ENCODE data around the gene ALDH3B2. TPM values are rescaled to one million over a fixed set of nuclear protein-coding genes. Genes with fewer than 3 reads are reported as not detected.

The ALDH3B2 gene
- total RNA-seq, 1 experiment from 2014 or later: not detected

DNA sequence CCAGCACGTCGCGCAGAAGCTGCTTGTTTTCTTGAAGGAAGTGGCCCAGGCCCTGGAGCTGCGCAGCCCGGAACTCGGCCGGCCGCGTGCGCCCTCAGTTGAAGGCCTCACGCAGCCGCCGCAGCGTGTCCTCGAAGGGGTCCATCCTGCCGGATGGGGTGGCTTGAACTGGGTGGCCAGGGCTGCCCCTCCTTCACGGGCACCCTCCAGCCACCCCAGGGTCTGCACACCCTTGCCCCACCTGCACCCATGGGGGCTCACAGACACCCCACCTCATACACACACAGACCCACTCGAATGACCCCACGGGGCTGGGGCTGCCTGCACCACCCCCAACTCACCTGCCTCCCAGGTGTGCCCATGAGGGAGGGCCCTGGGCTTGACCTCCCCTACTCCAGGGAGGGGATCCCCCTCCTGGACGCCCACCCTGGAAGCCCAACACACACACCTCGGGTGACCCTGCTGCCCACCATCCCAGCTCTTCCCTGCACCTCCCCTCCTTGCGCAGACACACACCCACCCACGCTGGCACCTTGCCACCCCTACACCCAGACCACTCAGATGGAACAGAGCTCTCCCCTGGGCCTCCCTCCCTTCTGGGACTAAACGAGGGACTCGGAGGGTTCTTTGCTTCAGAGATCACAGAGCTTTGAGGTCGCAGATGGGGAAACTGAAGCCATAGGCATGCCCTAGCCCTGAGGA is 6.8 kb downstream of the ALDH3B2 start:
- CTCF ChIA-PET: interaction anchor here (1.2 kb wide), 1 partner anchor 8 kb away, joined by 4 read pairs; no protein-coding TSS in a partner anchor

More for the DNA sequence above, 6.8 kb downstream of the ALDH3B2 start:
- H3K4me1 ChIP-seq (ENCODE audit: control insufficient read depth in 1 of 2, insufficient read depth in 2 of 2, low read length in 2 of 2): no peaks in the 10 kb centered on the region; a peak in 1 of 4 replicates
- no peak for DNase-seq (ENCODE audit: low read depth, low spot score)
- TF ChIP-seq, protein P1, sequence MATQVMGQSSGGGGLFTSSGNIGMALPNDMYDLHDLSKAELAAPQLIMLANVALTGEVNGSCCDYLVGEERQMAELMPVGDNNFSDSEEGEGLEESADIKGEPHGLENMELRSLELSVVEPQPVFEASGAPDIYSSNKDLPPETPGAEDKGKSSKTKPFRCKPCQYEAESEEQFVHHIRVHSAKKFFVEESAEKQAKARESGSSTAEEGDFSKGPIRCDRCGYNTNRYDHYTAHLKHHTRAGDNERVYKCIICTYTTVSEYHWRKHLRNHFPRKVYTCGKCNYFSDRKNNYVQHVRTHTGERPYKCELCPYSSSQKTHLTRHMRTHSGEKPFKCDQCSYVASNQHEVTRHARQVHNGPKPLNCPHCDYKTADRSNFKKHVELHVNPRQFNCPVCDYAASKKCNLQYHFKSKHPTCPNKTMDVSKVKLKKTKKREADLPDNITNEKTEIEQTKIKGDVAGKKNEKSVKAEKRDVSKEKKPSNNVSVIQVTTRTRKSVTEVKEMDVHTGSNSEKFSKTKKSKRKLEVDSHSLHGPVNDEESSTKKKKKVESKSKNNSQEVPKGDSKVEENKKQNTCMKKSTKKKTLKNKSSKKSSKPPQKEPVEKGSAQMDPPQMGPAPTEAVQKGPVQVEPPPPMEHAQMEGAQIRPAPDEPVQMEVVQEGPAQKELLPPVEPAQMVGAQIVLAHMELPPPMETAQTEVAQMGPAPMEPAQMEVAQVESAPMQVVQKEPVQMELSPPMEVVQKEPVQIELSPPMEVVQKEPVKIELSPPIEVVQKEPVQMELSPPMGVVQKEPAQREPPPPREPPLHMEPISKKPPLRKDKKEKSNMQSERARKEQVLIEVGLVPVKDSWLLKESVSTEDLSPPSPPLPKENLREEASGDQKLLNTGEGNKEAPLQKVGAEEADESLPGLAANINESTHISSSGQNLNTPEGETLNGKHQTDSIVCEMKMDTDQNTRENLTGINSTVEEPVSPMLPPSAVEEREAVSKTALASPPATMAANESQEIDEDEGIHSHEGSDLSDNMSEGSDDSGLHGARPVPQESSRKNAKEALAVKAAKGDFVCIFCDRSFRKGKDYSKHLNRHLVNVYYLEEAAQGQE (IDR thresholded peaks at IDR 0.05; ENCODE audit: low read depth): no peak
- TF ChIP-seq ZFX (IDR thresholded peaks at IDR 0.05): no peak
- TF ChIP-seq, protein P2, sequence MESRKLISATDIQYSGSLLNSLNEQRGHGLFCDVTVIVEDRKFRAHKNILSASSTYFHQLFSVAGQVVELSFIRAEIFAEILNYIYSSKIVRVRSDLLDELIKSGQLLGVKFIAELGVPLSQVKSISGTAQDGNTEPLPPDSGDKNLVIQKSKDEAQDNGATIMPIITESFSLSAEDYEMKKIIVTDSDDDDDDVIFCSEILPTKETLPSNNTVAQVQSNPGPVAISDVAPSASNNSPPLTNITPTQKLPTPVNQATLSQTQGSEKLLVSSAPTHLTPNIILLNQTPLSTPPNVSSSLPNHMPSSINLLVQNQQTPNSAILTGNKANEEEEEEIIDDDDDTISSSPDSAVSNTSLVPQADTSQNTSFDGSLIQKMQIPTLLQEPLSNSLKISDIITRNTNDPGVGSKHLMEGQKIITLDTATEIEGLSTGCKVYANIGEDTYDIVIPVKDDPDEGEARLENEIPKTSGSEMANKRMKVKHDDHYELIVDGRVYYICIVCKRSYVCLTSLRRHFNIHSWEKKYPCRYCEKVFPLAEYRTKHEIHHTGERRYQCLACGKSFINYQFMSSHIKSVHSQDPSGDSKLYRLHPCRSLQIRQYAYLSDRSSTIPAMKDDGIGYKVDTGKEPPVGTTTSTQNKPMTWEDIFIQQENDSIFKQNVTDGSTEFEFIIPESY (IDR thresholded peaks at IDR 0.05; ENCODE audit: extremely low read depth, insufficient replicate concordance, low read length): no peak
- no peak for TF ChIP-seq YY1 (IDR thresholded peaks at IDR 0.05; ENCODE audit: extremely low read depth, insufficient replicate concordance, low read depth, low read length)
- TF ChIP-seq RAD21 (IDR thresholded peaks at IDR 0.05; ENCODE audit: low read depth): no peak
- TF ChIP-seq, protein P3, sequence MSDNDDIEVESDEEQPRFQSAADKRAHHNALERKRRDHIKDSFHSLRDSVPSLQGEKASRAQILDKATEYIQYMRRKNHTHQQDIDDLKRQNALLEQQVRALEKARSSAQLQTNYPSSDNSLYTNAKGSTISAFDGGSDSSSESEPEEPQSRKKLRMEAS (IDR thresholded peaks at IDR 0.05): no peak
- no peak for TF ChIP-seq POLR2AphosphoS5 (IDR thresholded peaks at IDR 0.05; ENCODE audit: low read depth, low read length)
- TF ChIP-seq, protein P4, sequence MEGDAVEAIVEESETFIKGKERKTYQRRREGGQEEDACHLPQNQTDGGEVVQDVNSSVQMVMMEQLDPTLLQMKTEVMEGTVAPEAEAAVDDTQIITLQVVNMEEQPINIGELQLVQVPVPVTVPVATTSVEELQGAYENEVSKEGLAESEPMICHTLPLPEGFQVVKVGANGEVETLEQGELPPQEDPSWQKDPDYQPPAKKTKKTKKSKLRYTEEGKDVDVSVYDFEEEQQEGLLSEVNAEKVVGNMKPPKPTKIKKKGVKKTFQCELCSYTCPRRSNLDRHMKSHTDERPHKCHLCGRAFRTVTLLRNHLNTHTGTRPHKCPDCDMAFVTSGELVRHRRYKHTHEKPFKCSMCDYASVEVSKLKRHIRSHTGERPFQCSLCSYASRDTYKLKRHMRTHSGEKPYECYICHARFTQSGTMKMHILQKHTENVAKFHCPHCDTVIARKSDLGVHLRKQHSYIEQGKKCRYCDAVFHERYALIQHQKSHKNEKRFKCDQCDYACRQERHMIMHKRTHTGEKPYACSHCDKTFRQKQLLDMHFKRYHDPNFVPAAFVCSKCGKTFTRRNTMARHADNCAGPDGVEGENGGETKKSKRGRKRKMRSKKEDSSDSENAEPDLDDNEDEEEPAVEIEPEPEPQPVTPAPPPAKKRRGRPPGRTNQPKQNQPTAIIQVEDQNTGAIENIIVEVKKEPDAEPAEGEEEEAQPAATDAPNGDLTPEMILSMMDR (IDR thresholded peaks at IDR 0.05 in 2 of 3, conservative IDR thresholded peaks at IDR 0.05 in 1 of 3; ENCODE audit: borderline replicate concordance in 1 of 3, insufficient read depth in 1 of 3, low read depth in 2 of 3, low read length in 2 of 3): no peak
- TF ChIP-seq ELF1 (IDR thresholded peaks at IDR 0.05; ENCODE audit: borderline replicate concordance, low read depth): no peak
- TF ChIP-seq ZNF274 (IDR thresholded peaks at IDR 0.05; ENCODE audit: low read depth, low read length): no peak
- TF ChIP-seq JUND (IDR thresholded peaks at IDR 0.05): no peak
- TF ChIP-seq CEBPB (IDR thresholded peaks at IDR 0.05; ENCODE audit: low read depth): no peak
- TF ChIP-seq SP1 (IDR thresholded peaks at IDR 0.05; ENCODE audit: low read depth): no peak
- no peak for TF ChIP-seq POLR2A (IDR thresholded peaks at IDR 0.05; ENCODE audit: borderline replicate concordance, extremely low read depth, insufficient read depth, insufficient read length)
- TF ChIP-seq, protein P5, sequence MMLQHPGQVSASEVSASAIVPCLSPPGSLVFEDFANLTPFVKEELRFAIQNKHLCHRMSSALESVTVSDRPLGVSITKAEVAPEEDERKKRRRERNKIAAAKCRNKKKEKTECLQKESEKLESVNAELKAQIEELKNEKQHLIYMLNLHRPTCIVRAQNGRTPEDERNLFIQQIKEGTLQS (IDR thresholded peaks at IDR 0.05): no peak
- no peak for TF ChIP-seq TCF7L2 (IDR thresholded peaks at IDR 0.05; ENCODE audit: borderline replicate concordance, extremely low read depth, insufficient read depth, insufficient read length)
- TF ChIP-seq SIN3A (IDR thresholded peaks at IDR 0.05; ENCODE audit: low read depth): no peak
- TF ChIP-seq CBX3 (IDR thresholded peaks at IDR 0.05; ENCODE audit: low read depth): no peak
- TF ChIP-seq SRF (IDR thresholded peaks at IDR 0.05; ENCODE audit: low read depth): no peak
- no peaks in the 10 kb centered on the region for H4K20me1 ChIP-seq (ENCODE audit: insufficient read depth)
- H3K79me2 ChIP-seq (ENCODE audit: insufficient read depth, low read length): no peaks in the 10 kb centered on the region
- H3K27ac ChIP-seq (ENCODE audit: low read depth, low read length): no peak overlapping the region; the same call in 1 of the 2 replicates
- H3K4me3 ChIP-seq (replicated peaks in 1 of 2; ENCODE audit: low read depth in 1 of 2, low read length in 2 of 2): no peak overlapping the region
- no peak overlapping the region for H3K4me2 ChIP-seq (ENCODE audit: low read length)
- intact Hi-C loops (cut with micrococcal nuclease): no loop called here
- POLR2A ChIA-PET: no interaction called here
- no TSS peak for BruUV-seq (replicated peaks)
- RAD21 ChIA-PET (ENCODE audit: low non-redundant PET in 1 of 2, low total read pairs in 2 of 2, uncharacterized antibody in 2 of 2, unreplicated experiment in 2 of 2): no interaction called here
- no peaks in the 10 kb centered on the region for H3K9me2 ChIP-seq (ENCODE audit: insufficient read depth)
- H3K27me3 ChIP-seq (ENCODE audit: insufficient read depth, low read length): no peaks in the 10 kb centered on the region
- no peaks in the 10 kb centered on the region for H3K9me3 ChIP-seq (ENCODE audit: control insufficient read depth in 1 of 2, insufficient read depth in 1 of 2, low read depth in 1 of 2, low read length in 2 of 2)
- no peak overlapping the region for H3K9ac ChIP-seq (ENCODE audit: low read length)
- no peak overlapping the region for H2AFZ ChIP-seq (ENCODE audit: low read depth, low read length, poor library complexity, severe bottlenecking)
- ATAC-seq: no peak
- no peaks in the 10 kb centered on the region for H3K36me3 ChIP-seq (ENCODE audit: control insufficient read depth in 1 of 2, insufficient read depth in 2 of 2, low read length in 2 of 2)

All from HCT116 (cell line).